HG02623 (cell line): ENCODE measurements around the gene FUT6.

Experiments
- ATAC-seq: cut with Tn5 transposase; IDR thresholded peaks from one replicate; pipeline ENCODE4 v1.9.1; 2021; ENCODE audit warnings: moderate library complexity; ENCODE audit not compliant: unreplicated experiment

The FUT6 gene

GRCh38 chr19:5828661-5829566 lies 10.6 kb downstream of the FUT6 start:
- ATAC-seq = no peak

- ATAC-seq = peak; percentile 50
Measured at GRCh38 chr19:5827891-5828660, 11.4 kb downstream of the FUT6 start.

GRCh38 chr19:5827342-5827890 lies 12.1 kb downstream of the FUT6 start:
- no peak for ATAC-seq

DNA sequence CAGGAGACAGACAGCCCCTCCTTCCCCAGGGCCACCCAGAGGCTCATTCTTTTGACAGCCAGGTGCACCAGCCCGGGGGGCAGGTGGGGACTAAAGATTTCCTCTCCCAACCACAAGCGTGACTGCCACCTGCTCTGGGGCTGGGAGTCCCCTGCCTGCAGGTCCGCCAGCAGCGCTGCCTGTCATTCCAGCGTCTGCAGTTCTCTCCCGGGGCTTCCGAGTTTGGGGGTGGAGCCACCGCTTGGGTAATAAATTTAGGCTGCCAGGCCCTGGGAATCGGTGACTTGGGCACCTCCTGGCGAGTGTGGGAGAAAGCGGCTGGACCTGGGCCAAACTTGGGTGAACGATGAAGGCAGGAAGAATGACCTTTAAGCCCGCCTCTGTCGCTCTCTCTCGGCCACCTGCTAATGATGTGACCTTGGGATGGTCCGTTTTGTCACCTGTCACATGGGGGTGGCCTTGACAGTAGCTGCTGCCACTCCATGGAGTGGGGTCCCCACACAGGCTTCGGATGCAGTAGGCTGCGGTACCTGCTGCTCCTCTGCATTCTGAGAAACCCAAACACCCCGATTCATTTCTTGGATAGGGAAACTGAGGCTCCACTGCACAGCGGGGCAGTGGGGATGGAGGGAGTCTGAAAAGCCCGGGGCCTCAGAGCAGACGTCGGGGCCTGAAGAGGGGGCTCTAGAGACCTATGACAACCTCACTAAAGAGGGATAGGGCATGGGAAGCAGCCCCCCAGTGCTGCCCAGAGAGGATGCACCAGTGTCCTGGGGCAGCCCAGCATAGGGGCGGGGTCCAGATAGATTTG lies 12.8 kb downstream of the FUT6 start:
- ATAC-seq = no peak

DNA sequence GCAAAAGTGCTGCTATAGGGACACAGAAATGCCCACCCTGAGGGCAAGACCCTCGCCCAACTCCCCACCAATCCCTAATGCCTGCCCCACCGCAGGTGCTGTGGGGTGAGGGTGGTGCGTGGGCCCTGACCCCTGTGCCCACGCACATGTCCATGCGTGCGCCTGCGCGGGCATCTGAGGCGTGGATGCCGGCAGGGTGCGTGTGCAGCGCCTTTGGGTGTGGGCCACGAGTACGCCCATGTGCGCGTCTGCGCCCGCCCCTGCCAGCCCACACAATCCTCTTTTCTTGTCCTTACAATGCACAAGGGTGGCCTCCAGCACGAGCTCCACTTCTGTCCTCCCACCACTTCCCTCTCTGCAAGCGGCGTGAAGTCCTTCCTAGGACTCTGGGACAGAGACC lies 14.3 kb downstream of the FUT6 start:
- no peak for ATAC-seq

DNA sequence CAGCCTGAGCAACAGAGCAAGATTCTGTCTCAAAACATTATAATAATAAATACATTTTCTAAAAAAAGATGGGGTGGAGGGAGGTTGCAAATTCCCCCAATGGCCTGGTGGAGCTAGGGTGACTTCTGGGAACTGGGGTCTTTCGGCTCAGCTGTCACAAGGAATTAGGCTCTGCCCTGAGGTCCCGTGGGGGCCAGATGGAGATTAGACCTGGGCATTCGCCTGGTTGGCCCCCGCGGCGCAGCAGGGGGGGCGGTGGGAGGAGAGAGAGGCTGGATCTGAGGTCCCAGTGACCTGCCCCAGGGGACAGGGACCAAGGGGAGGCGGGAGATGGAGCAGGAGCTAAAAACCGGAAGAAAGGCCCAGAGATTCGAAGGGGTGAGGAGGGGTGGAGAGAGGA lies 14.8 kb downstream of the FUT6 start:
- ATAC-seq = no peak

DNA sequence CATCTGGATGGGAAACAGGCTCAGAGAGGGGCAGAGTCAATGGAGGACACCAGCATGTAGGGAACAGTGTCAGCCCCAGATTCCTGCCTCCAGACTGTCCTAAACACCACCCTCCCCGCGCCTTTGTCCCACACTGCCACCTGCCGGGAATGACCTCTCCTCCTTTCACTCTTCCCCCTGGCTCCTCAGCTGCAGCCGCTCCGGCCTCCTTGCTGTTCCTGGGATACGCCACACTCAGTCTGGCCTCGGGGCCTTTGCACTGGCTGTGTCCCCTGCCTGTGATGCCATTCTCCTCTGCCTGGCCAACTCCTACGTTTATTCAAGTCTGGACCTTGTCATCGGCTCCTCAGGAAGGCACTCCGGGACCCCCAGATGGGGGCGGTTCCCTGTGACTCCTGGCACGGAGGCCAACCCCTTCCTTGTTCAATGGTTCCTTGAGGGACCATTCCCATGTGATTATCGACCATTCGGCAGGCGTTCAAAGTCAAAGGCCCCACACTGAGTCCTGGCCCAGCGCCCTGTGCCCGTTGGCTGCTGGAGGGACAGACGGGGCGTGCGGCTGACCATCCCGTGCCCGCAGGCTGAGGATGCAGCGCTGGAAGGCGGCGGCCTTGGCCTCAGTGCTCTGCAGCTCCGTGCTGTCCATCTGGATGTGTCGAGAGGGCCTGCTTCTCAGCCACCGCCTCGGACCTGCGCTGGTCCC lies 15.8 kb downstream of the FUT6 start:
- ATAC-seq = no peak

DNA sequence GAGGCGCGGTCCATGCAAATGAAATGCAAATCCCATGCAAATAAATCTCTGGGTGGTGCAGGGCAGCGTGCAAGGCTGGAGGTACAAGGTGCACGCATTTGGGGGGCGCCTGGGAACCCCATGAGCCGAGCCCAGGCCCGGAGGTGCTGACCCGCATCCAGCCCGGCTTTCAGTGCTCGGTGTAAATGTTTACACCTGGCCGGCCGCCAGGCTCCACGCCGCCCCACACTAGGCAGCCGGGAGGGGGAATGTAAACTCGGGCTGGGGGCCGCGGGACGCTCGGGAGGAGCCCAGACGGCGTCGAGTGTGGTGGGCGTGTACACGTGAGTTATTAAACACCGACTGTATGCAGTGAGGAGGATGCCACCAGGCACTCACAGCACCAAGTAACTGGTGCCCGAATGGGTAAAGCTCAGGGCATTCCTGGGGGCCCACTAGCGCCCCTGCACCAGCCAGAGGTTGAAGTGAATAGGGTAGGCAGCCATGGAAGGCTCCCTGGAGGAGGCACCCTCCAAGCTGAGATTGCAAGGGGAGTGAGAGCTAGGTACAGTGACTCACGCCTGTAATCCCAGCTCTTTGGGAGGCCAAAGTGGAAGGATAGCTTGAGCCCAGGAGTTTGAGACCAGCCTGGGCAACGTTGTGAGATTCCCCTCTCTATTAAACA lies 17.2 kb downstream of the FUT6 start:
- ATAC-seq = no peak

DNA sequence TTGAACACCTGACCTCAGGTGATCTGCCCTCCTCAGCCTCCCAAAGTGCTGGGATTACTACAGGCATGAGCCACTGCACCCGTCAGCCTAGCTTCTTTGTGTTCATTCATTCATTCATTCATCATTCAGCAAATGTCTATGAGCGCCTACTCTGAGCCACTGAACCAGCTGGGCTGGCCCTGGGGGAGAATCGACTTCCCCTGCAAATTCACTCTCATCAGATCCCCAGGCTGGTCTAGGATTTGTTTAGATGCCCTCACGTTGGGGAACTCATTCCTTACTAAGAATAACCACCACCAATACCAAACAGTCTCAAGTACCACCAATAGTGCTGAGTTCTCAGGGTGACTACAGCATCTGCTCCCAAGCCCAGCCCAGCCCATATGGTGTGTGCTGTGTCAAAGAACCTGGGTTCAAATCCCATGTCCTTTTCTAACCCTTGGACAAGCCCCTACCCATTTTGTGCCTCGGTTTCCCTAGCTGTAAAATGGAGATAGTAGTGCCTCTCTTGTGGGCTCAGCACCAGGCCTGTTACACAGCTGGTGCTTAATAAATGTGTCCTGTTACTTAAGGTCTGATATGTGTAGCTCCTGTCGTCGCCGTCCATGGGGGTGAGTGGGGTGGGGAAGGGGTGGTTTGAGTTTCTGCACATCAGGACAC lies 17.9 kb downstream of the FUT6 start:
- no peak for ATAC-seq

- ATAC-seq = no peak
Measured at GRCh38 chr19:5820785-5821184, 18.7 kb downstream of the FUT6 start.

GRCh38 chr19:5818594-5818993 lies 20.9 kb downstream of the FUT6 start:
- no peak for ATAC-seq

DNA sequence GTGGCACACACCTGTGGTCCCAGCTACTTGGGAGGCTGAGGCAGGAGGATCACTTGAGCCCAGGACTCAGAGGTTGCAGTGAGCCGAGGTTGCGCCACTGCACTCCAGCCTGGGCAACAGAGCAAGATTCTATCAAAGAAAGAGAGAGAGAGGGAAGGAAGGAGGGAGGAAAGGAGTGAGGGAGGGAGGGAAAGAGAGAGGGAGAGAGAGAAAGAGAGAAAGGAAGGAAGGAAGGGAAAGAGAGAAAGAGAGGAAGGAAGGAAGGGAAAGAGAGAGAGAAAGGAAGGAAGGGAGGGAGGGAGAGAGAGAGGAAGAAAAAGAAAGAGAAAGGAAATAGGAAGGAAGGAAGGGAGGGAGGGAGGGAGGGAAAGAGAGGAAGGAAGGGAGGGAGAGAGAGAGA lies 22.3 kb downstream of the FUT6 start:
- ATAC-seq = no peak

- no peak for ATAC-seq
Measured at GRCh38 chr19:5814852-5815246, 24.7 kb downstream of the FUT6 start.

- ATAC-seq = no peak
Measured at GRCh38 chr19:5814123-5814851, 25.2 kb downstream of the FUT6 start.

DNA sequence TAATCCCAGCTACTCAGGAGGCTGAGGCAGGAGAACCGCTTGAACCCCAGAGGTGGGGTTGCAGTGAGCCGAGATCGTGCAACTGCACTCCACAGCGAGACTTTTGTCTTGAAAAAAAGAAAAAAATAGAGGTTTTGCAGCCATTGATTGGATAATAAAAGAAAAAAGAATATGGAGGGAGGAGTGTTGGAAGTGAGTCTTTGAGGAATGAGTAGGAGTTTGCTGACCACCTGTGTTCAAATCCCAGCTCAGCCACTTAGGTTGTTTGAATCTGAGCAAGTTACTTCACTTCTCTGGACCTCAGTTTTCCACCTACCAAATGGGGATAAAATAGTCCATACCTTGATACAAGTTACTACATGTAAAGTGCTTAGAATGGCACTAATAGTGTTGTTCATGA lies 28.4 kb downstream of the FUT6 start:
- ATAC-seq = no peak

DNA sequence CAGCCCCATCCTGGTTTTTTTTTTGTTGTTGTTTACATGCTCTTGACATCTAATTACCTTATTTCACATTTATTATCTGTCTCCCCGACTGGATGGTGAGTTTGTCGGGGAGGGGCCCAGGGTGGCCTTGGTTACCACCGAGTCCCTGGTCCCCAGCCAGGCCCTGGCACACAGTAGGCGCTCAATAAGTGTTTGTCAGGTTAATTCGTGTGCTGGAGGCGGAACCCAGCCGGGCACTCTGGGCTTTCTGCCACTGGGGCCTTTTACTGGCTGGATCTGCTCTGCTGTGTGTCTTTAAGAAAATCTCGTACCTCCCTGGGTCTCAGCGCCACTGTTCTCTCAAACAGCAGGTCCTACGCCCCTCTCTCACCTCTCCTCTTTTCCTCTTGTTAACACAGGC lies 30.0 kb downstream of the FUT6 start:
- no peak for ATAC-seq

GRCh38 chr19:5809053-5809452 lies 30.4 kb downstream of the FUT6 start:
- no peak for ATAC-seq

- no peak for ATAC-seq
Measured at GRCh38 chr19:5808120-5808816, 31.2 kb downstream of the FUT6 start.
